CD4-positive, alpha-beta T cell treated with Interleukin-17A for 4 hours (primary cell): ENCODE results near the gene PRR7.

ENCODE experiments used
- DNase-seq: peaks from one replicate; pipeline ENCODE4 v3.0.0-alpha.2; 2020; ENCODE audit warnings: mixed read lengths

The PRR7 gene

GRCh38 chr5:177425196-177425800 lies 21.3 kb upstream of the PRR7 start:
- no peak for DNase-seq

- DNase-seq = peak; percentile 100
Measured at GRCh38 chr5:177425801-177426565, 20.6 kb upstream of the PRR7 start.

DNA sequence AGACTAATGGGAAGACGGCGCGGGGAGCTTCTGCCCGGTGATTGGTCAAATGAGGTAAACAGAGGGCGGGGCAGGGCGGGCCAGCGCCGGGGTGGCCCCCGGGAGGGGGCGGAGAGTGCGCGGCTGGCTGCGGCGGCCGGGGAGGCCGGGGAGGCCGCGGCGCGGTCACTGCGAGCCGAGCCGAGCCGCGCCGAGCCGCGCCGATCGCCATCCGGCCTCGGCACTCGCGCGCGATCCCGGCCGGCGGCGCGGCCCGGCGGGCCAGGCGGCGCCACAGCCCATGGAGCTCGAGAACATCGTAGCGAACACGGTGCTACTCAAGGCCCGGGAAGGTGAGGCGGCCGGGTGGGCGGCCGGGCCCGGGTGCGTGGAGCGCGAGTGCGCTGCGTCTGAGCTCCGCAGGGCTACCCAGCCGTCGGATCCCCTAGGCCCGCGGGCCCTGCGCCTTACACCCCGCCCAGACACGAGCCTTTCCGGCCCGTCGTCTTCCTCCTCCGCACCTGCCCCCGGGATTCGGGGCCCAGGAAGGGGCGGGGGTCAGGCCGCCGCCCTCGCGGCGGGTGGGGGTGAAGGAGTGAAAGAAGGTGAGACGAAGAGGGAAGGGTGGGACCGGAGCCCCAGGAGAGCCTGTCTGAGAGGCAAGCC lies 19.9 kb upstream of the PRR7 start, which contains the start of gene GRK6:
Gene GRK6, plus strand, starts transcription at position 111 of the 645 bp plus-strand sequence. Its CDS starts 170 bp downstream, at position 281.
- DNase-seq = peak; percentile 79

- DNase-seq = no peak
Measured at GRCh38 chr5:177427211-177427822, 19.3 kb upstream of the PRR7 start.

- DNase-seq = peak; percentile 41
Measured at GRCh38 chr5:177427919-177428573, 18.6 kb upstream of the PRR7 start.

DNA sequence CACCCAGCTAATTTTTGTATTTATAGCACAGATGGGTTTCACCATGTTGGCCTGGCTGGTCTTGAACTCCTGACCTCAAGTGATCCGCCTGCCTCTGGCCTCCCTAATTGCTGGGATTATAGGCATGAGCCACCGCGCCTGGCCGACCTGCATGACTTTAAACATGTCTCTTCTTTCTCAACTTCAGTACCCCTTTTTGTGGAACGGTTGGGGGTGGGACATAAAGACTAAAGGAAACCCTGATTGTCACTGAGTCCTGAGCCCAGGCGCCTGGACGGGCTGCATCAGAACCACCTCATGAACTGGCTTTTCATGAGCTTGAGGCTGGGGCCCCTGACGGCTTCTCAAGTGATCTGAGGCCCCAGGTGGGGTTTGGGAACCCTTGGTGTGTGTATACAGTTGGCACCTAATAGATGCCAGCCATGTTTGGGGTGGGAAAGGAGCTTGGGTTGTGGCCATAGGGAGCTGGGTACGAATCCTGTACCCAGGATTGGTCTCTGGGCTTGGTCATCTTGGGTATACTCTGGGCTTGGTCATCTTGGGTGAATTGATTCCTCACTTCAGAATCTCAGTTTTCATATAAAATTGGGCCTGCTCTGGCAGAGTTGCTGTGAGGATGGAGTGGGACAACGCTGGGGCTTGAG lies 17.9 kb upstream of the PRR7 start:
- DNase-seq = no peak

- peak; percentile 87 for DNase-seq
Measured at GRCh38 chr5:177429248-177430040, 17.2 kb upstream of the PRR7 start.

GRCh38 chr5:177430140-177430951 lies 16.3 kb upstream of the PRR7 start:
- no peak for DNase-seq

DNA sequence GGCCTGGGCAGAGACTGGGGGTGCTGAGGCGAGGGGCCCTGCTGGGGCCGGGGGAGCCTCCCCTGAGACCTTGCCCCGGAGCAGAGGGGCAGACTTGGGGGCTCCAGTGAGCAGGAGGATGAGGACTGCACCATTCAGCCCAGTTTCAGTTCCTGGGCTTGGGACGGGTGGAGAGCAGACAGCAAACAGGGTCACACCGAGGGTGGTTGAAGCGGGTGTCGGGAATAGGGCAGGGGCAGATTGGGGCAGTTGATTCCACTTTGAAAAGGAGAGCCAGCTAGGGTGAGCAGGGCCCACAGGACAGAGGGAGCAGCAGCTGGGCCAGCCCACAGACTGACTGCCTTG lies 15.7 kb upstream of the PRR7 start:
- DNase-seq = no peak

GRCh38 chr5:177431317-177432142 lies 15.1 kb upstream of the PRR7 start:
- DNase-seq = peak; percentile 73

- no peak for DNase-seq
Measured at GRCh38 chr5:177432143-177432838, 14.3 kb upstream of the PRR7 start.

- no peak for DNase-seq
Measured at GRCh38 chr5:177432839-177433657, 13.6 kb upstream of the PRR7 start.

DNA sequence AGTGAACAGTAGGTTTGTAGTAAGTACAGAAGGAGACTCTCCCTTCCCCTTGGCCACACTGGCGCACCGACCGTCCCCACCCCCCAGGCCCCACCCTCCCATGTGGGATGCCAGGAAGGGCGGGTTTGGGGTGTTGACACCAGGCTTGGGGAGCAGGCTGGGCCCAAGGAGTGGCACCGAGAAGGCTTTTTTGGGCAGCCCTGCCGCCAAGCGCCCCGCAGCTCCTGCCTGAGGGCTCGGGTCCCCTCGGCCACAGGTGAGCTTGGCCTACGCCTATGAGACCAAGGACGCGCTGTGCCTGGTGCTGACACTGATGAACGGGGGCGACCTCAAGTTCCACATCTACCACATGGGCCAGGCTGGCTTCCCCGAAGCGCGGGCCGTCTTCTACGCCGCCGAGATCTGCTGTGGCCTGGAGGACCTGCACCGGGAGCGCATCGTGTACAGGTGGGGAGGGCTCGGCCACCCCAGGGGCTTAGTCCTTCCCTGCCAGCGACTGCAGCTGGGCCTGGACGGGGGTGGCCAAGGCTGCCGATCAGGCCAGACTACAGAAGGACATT lies 12.9 kb upstream of the PRR7 start:
- no peak for DNase-seq

- peak; percentile 72 for DNase-seq
Measured at GRCh38 chr5:177434437-177434836, 12.2 kb upstream of the PRR7 start.

DNA sequence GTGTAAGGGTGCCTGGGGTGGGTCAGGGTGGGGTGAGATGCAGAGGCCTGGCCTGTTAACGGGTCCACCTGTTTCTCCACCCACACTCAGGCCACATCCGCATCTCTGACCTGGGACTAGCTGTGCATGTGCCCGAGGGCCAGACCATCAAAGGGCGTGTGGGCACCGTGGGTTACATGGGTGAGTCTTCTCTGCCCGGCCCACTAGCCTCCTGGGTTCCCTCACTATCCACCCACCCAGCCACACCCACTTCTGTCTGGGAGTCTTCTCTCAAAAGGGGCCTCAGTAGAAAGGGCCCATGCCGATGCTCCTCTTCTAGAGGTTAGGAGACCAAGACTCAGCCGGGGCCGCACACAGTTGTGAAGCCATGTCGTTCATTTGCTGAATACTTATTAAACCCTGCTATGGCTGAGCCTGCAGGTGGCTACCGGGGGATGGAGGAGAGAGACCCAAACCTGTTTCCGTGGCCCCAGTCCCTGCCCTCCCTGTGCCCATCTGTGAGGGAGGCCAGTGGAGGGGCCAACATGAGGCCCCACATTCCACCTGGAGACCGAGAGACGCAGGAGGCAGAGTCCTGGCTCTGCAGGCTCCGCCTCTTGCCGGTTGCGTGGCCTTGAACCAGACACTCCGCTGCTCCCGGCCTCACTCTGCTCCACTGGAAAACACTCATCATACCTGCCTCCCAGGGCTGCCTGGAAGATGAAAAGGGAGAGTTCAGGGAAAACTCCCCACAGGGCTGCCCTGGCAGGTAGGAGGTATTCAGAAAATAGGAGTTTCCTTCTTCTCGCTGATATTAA lies 11.5 kb upstream of the PRR7 start:
- DNase-seq = no peak

- no peak for DNase-seq
Measured at GRCh38 chr5:177435847-177436536, 10.6 kb upstream of the PRR7 start.
